HG03139 (cell line): ENCODE data around the gene PIK3CB.
A peak's percentile ranks its signal among the peaks of the same experiment; 100 is the strongest.
"Not testable (repeated sequence)": the region's sequence is repeated elsewhere in the genome, so short reads cannot be mapped to it uniquely, and the experiment has no call there.

Experiments used
- ATAC-seq: cut with Tn5 transposase; IDR thresholded peaks from one replicate; pipeline ENCODE4 v1.9.1; 2021; ENCODE audit not compliant: unreplicated experiment

The PIK3CB gene

DNA sequence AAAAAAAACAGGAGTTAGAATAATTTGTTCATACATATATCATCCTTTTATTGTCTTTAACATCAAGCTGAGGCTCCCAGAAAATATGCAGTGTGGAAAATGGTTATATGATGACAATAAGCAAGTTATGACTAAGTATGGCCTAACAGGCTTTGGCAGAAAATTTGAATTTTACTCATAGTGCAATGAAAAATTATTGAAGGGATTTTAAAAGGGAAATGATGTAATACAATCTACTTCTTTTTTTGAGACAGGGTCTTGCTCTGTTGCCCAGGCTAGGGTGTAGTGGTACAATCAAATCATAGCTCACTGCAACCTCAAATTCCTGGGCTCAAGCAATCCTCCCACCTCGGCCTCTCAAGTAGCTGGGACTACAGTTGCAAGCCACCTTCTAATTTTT is 147.5 kb downstream of the PIK3CB start:
- ATAC-seq = peak; percentile 14

DNA sequence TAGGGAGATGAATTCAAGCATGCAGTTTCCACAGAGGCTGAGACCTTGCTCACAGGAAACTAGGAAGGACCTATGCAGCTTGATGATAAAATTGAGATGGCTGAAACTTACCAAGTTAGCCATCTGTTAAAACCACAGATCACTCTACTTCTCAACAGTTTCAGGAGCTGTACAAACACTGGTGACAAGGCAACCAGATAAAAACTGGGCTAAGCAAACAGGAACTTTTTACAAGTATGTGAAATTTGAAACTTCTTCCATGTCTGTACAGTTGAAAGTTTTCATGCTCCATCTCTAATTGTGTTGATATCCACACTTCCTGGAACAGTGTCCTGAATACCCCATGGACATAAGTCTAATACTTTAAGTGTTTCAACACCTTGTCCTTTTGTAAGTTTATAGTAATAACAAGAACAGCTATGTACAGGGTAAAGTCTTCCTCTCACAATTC is 147.9 kb downstream of the PIK3CB start:
- peak; percentile 95 for ATAC-seq

DNA sequence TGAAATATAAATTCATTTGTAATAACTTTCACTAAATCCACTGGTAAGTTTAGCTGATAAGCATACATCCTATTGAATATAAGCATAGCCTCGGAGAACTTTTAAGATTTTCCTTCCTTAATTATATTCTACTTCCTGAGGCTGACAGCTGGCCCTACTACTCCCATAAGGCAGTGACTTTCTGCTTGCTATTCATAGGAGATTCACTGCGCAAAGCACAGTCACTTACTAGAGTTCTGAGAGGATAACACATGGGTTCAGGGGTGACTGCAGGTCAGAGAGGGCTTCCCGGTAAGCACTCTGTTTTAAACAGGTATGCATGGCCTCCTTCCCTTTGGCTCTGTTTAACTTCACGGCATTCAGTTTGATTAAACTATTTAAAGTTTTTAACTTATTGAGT is 150.3 kb downstream of the PIK3CB start:
- no peak for ATAC-seq

DNA sequence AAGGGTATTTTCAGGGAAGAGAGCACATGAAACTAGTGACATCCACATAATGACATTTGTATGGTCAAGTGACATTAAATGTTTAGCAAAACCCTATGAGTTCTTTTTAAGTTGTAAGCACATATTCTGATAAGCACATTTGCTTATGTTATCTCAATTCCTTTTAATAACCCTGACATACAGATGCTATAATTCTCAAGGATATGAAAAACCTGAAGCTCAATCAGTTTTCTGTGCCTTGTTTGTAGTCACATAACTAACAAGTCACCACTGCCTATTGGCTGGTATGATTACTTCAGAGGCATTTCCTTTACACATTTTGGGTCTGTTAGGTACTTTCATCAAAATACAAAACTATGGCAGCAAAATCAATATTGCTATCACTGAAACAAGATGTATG is 152.1 kb downstream of the PIK3CB start:
- no peak for ATAC-seq

DNA sequence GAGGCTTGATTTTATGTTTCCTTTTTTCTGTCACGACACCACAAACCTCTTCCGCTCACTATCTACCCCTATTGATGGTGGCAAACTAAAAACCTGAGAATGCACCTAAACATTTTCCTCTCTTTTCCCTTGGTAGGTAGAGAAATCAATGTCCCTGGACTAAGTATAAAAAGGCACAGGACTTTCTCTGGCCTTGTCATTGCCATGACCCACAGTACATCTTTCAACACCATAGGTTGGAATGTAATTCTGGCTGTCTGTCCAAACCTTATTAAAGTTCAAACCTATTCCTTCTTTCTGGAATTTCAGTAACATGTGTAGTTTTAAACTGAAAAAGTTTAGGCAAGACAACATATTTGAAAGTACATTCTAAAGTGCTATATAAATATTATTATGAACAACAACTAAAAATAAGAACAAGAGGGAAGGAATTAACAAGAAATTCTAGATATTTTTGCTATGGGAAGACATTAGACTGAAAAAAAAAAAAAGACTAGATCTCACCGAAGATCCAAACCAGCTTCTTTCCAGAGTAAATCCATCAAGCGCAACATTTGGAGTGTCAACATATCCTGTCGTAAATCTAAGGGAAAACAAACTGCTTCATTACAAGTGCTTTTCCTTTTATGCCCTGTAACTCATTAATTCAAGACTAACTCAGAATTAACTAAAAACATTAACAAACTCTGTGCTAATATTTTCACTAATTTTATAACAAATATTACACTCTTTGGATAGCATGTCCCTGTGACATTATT is 153.1 kb downstream of the PIK3CB start:
- ATAC-seq = no peak

DNA sequence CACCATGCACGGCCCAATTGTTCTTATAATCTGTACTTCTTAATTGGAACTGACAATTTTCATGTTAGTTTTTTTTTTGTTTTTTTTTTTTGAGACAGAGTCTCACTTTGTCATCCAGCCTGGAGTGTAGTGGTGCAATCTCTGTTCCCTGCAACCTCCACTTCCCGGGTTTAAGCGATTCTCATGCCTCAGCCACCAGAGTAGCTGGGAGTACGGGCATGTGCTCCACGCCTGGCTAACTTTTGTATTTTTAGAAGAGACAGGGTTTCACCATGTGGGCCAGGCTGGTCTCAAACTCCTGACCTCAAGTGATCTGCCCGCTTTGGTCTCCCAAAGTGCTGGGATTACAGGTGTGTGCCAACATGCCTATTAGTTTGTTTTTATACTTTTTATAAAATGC is 153.8 kb downstream of the PIK3CB start:
- ATAC-seq = not testable (repeated sequence)

DNA sequence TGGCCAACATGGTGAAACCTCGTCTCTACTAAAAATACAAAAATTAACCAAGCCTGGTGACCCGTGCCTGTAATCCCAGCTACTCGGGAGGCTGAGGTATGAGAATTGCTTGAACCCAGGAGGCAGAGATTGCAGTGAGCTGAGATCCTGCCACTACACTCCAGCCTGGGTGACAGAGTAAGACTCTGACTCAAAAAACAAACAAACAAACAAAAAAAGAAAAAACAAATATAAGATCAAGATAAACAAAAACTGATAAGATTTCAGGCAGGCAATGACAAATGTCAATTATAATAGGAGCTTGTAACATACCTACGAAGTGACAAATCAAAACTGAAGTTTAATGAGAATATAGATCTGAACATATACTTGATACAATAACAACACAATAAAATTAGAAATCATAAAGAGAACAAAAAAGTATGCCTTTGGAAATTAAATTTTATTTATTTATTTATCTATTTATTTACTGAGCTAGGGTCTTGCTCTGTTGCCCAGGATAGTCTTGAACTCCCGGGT is 155.8 kb downstream of the PIK3CB start:
- no peak for ATAC-seq

DNA sequence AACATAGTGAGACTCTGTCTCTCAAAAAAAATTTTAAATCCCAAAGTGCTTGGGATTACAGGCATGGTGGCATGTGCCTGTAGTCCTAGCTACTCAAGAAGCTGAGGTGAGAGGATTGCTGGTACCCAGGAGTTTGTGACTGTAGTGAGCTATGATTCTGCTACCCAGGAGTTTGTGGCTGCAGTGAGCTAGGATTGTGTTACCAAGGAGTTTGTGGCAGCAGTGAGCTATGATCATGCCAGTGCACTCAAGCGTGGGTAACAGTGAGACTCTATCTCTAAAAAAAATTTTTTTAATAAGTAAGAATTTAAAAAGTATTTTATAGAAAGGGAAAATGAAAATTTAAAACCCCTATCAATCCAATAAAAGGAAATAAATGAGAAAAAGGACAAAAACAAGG is 156.6 kb downstream of the PIK3CB start:
- no peak for ATAC-seq

DNA sequence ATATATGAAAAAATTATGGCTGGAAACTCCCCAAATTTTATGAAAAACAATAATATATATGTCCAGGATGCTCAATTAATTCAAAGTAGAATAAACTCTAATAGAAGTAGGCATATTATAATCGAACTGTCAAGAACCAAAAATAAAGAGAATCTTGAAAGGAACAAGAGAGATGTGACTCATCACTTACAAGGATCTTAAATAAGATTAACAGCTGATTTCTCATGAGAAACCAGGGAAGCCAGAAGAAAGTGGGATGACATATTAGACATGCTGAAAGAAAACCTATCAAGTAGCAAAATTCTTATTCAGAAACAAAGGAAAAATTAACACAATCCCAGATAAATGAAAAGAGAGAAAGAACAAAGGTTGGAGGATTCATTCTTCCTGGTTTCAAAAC is 159.3 kb downstream of the PIK3CB start:
- ATAC-seq = no peak

DNA sequence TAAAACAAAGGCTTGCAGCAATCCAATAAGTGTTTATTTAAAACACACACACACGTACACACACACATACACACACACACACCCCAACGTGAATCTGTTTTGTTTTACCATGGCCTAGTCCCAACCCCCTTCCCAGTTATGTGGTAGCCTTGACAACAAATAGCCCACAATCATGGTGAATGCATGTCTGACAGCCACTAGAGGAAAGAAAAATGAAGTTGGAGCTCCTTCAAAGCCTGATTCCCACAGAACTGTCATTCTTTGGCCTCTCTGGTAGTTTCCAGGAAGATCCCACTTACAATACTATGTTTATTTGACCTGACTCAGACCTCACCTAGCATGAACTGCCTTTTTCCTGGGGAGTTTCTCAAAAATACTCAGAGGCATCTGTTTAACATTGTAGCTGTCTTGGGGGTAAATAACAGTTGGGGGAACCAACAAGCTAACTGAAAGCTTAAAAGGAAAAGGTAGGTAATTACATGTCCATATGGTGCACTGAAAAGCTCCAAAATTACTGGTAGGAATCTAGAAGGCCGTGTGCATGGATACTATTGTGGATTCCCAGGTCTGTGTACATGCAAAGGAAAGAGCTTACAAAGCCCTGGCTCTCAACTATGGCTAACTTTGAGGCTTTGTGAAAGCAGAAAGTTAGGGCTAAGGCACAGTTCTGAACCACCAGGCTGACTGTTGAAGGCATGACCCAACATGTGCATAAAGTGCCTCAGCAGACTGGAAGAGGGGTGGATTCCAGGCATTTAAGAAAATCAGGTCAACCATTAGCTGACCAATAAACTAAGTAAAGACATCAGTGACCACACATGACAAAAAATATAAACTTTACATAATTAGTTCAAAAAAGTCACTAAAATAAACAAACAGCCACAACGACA is 160.8 kb downstream of the PIK3CB start:
- ATAC-seq = no peak

DNA sequence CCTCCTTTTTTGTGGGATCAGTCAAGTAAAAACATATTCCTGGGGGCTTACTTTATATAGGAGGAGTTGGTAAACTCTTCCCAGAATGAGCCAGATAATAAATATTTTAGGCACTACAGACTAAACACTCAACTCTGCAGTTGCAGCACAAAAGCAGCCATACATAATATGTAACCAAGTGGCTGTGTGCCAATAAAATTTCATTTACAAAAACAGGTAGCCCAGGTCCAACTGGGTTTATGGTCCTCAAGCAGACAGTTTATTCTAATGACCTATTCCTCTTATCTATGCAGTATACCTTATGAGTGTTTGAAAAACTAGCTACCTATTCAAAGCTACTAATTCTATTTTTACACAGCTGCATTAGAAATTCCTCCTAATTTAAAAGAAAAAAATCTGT is 164.3 kb downstream of the PIK3CB start:
- ATAC-seq = no peak

DNA sequence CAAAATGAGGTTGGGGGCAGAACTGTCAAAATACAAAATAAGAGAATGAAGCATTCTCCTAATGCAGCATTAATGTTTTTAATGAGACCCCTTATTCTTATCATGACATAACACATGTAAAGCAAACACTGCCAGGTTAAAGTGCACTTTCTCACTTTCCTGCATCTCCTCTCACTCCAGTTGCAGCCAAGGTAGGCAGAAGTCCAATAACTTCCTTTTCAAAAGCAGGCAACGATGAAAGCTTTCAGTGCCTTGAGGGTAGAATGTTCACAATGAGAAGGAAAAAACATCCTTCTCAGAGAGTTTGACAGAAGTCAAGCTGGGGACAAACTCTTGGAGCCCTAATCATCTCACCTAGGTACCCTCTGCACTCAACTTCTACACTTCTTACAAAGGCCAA is 166.6 kb downstream of the PIK3CB start:
- ATAC-seq = no peak

DNA sequence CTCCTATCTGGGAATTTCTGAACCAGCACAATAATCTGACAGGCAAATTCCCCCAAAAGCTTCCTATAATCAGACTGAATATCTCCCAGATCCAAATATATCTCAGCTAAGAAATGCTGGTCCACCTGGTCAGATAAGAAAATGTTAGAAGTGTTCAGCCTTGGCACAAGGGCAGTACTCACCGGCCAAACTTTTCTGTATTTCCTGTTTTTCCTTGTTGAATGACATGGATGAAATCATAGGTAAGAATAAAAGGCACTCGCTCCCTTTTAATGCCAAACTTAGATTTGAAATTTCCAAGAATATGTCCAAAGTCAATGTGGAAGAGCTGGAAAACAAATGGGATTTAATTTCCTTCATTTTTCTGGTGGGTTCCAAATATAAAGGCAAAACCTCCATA is 177.2 kb downstream of the PIK3CB start:
- ATAC-seq = no peak

DNA sequence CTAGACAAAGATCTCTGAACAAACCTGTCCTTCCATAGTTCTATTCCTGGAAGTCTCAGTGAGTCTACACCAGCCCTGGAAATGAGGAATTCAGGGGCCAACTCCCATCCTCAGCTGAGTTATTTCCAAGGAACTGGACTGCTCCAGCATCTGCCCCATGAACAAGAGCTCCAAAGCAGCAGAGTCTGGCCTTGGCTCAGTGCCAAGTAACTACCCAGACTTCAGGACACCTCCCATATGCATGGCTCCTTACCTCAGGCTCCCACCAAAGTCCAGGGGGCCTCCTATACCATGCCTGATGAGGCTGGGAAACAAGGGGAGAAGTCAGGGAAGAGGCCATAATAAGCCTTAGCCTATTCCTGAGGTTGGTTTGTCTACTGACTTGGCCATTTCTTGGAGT is 181.2 kb downstream of the PIK3CB start:
- no peak for ATAC-seq

DNA sequence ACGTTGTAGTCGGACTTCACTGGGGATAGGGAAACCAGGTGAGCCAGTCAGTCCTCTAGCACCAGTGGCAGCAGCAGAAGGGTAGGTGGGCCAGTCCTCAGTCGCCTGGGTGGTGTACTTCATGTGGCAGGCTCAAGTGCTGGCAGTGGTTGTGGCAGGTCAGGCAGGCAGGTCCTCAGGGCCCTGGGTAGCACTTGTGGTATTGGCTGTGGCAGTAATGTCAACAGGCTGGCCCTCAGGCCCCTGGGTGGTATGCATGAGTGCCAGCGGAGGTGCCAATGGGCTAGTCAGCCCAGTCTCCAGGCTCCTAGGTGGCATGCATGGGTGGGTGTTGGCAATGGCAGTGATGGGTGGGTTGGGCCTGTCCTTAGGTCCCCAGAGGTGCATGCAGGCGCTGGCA is 185.6 kb downstream of the PIK3CB start:
- no peak for ATAC-seq

DNA sequence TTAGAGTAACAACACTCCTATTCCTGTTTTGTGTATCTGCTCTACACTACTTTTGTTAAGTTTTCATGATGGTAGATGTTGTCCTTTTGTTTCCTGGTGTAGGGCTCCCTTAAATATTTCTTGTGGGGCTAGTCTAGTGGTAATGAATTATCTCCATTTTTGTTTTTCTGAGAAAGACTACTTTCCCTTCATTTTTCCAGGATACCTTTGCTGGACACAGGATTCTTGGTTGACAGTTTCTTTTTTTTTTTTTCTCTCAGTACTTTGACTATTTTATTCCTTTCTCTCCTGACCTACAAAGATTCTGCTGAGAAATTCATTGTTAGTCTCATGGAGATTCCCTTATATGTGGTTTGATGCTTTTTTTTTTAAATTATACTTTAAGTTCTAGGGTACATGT is 188.2 kb downstream of the PIK3CB start:
- no peak for ATAC-seq

DNA sequence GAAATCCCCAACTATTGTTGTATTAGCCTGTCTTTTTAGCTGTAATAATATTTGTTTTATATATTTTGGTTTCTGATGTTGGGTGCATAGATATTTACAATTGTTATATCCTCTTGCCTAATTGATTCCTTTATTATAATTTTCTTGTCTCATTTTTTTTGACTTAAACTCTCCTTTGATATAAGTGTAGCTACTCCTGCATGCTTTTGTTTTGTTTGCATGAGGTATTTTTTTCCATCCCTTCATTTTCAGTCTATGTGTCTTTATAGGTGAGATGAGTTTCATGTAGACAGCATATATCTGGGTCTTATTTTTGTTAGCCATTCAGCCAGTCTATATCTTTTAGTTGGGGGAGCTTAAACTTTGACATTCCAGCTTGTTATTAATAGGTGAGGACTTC is 188.7 kb downstream of the PIK3CB start:
- ATAC-seq = no peak

DNA sequence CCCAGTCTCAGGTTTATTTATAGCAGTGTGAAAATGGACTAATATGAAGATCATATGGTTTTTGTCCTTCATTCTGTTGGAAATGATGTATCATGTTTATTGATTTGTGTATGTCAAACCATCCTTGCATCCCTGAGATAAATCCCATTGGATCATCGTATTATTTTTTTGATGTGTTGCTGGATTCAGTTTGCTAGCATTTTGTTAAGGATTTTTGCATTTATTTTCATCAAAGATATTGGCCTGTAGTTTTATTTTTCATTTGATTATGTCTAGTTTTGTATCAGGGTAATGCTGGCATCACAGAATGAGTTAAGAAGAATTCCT is 191.8 kb downstream of the PIK3CB start:
- ATAC-seq = no peak

DNA sequence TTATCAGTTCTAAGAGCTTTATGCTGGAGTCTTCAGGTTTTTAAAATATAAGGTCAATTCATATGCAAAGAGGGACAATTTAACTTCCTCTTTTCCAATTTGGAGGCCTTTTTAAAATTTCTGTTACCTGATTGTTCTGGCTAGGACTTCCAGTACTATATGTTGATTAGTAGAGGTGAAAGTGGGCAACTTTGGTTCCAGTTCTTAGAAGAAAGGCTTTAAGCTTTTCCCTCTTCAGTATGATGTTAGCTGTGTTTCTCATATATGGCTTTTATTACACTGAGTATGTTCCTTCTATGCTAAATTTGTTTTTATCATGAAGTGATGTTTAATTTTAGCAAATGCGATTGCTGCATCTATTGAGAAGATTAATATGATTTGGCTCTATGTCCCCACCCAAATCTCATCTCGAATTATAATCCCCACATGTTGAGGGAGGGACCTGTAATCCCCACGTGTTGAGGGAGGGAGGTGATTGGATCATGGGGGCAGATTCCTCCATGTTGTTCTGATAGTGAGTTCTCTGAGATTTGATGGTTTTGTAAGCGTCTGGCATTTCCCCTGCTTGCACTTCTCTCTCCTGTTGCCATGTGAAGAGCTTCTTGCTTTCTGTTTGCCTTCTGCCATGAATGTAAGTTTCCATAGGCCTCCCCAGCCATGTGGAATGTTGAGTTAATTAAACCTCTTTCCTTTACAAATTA is 192.4 kb downstream of the PIK3CB start:
- ATAC-seq = no peak

DNA sequence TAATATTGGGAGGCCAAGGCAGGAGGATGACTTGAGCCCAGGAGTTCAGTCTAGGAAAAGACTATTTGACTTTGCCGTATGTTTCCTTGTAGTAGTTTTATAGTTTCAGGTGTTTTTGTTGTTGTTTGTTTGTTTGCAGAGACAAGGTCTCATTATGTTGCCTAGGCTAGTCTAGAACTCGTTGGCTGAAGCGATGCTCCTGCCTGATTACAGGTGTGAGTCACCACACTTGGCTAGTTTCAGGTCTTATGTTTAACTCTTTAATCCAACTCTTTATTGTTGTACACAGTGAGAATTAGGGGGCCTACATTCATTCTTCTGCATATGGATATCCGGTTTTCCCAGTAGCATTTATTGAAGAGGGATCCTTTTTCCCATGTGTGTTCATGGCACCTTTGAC is 194.2 kb downstream of the PIK3CB start:
- no peak for ATAC-seq

DNA sequence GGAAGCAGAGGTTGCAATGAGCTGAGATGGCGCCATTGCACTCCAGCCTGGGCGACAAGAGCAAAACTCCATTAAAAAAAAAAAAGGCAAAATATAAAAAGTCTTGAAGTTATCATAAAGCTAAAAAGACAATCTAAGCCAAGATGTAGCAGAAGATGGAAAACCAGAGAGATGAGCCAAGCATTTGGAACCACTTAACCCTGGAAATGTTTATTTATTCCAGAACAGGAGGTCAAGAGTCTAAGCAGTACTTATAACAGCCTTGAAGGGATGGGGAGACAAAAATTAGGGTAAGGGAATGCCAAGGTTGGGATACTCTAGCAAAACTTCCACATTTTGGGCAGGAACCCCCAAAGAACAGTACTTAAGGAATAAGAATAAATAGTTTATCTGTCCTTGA is 196.1 kb downstream of the PIK3CB start:
- ATAC-seq = no peak

DNA sequence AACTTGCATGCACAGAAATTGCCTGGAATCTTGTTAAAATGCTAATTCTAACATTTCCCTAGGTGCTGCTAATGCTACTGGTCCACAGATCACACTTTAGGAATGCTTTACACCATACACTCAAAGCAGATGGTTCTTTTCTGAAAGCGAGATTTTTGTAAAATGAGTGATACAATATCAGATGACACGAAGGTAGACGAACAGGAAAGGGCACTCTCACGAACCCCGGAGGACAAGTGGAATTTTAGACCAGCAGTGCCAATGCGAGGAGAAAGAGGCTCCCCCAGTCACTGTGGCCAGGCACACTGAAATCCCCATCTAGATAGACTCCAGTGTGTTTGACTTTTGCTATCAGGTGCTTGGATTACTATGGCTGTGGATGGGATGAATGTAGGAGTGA is 205.2 kb downstream of the PIK3CB start:
- no peak for ATAC-seq
